A549 (cell line): ENCODE results near the gene MYO10. TPM values are rescaled to one million over a fixed set of nuclear protein-coding genes. Genes with fewer than 3 reads are reported as not detected.

Experiments used
- ATAC-seq, 2 experiments: fragments of 200-7000 bp in 1 of 2; fragments of >200 bp in 1 of 2; cut with Nextera tagmentation in 1 of 2; cut with Tn5 transposase in 1 of 2; 3 replicates each; pipeline versions ENCODE4 v1.8.0 to v1.9.1; 2018 to 2020; ENCODE audit warnings: mild to moderate bottlenecking in 1 of 2, moderate library complexity in 1 of 2
- CTCF ChIA-PET: fragments of 300-600 bp; sonication (Branson Sonifier 250); formaldehyde crosslinking; extraction: SDS; loops from one replicate; lab custom pipeline; 2021; ENCODE audit warnings: antibody characterized with exemption, inconsistent platforms; lab: Yijun Ruan, JAX
- POLR2A ChIA-PET: fragments of 350-600 bp; formaldehyde crosslinking; extraction: SDS; loops from one replicate; lab custom pipeline; 2021; ENCODE audit warnings: antibody characterized with exemption, inconsistent platforms; lab: Yijun Ruan, JAX
- DNase-seq, 2 experiments: peaks; one replicate each; pipeline versions ENCODE4 v3.0.0 to v3.0.0-alpha.2; 2011 to 2016; ENCODE audit warnings: low read depth in 1 of 2, low spot score in 1 of 2
- FAIRE-seq: peaks from 2 replicates; lab custom pipeline; 2011; peaks lifted over from hg19 to GRCh38; lab: Jason Lieb, UNC
- H3K27ac ChIP-seq, 2 experiments: fragments of >200 bp; sonication (Bioruptor Twin); formaldehyde crosslinking; 3 replicates each; pipeline ENCODE4 v1.5.1; 2016 to 2017
- H3K4me1 ChIP-seq: fragments of >200 bp; sonication (Bioruptor Twin); formaldehyde crosslinking; 3 replicates; pipeline ENCODE4 v1.6.1; 2016
- H3K4me2 ChIP-seq: fragments of >200 bp; sonication (Bioruptor Twin); formaldehyde crosslinking; 3 replicates; pipeline ENCODE4 v1.6.1; 2016
- H3K4me3 ChIP-seq: fragments of >200 bp; sonication (Bioruptor Twin); formaldehyde crosslinking; 3 replicates; pipeline ENCODE4 v1.5.1; 2016
- H3K9me3 ChIP-seq: fragments of >200 bp; sonication (Bioruptor Twin); formaldehyde crosslinking; 3 replicates; pipeline ENCODE4 v1.6.1; 2016
- CBX2 ChIP-seq: fragments of 200-600 bp; sonication (generic); IDR thresholded peaks from 2 replicates; pipeline ENCODE4 v1.6.1; 2016; ENCODE audit warnings: low read depth, mild to moderate bottlenecking, borderline replicate concordance
- CBX8 ChIP-seq: fragments of 200-600 bp; sonication (generic); IDR thresholded peaks from 2 replicates; pipeline ENCODE4 v1.6.1; 2016
- CEBPB ChIP-seq, 2 experiments: fragments of >200 bp in 1 of 2; sonication (Bioruptor Twin) in 1 of 2; formaldehyde crosslinking in 1 of 2; IDR thresholded peaks; 2 replicates each; pipeline ENCODE4 v1.6.1; 2012 to 2016
- CHD4 ChIP-seq: fragments of 200-600 bp; sonication (generic); IDR thresholded peaks from 2 replicates; pipeline ENCODE4 v1.6.1; 2016; ENCODE audit warnings: antibody characterized with exemption, mild to moderate bottlenecking, borderline replicate concordance
- EHMT2 ChIP-seq: fragments of 200-600 bp; sonication (generic); IDR thresholded peaks from 2 replicates; pipeline ENCODE4 v1.6.1; 2016; ENCODE audit warnings: antibody characterized with exemption, low read depth, mild to moderate bottlenecking, moderate library complexity
- EP300 ChIP-seq, 2 experiments: fragments of >200 bp; sonication (Bioruptor Twin); formaldehyde crosslinking; IDR thresholded peaks; 2 replicates in 1 of 2; 3 replicates in 1 of 2; pipeline ENCODE4 v1.6.1; 2016 to 2017
- ESRRA ChIP-seq: fragments of 150-350 bp; IDR thresholded peaks from 2 replicates; pipeline ENCODE4 v1.6.1; 2014; ENCODE audit warnings: mild to moderate bottlenecking, low read length, borderline replicate concordance
- FOXS1 ChIP-seq: fragments of 250-450 bp; sonication (Bioruptor Pico); IDR thresholded peaks from 2 replicates; pipeline ENCODE4 v1.5.0; 2020; ENCODE audit warnings: mild to moderate bottlenecking, moderate library complexity
- GATA3 ChIP-seq: IDR thresholded peaks from 2 replicates; pipeline ENCODE4 v1.6.1; 2012; ENCODE audit warnings: borderline replicate concordance
- JUN ChIP-seq, 2 experiments: fragments of >200 bp; sonication (Bioruptor Twin); formaldehyde crosslinking; IDR thresholded peaks; 2 replicates in 1 of 2; 3 replicates in 1 of 2; pipeline ENCODE4 v1.6.1; 2016 to 2017
- JUNB ChIP-seq: fragments of >200 bp; sonication (Bioruptor Twin); formaldehyde crosslinking; IDR thresholded peaks from 2 replicates; pipeline ENCODE4 v1.6.1; 2016
- KDM1A ChIP-seq: fragments of 200-600 bp; sonication (generic); IDR thresholded peaks from 2 replicates; pipeline ENCODE4 v1.6.1; 2016; ENCODE audit warnings: low read depth, mild to moderate bottlenecking
- KDM5A ChIP-seq: fragments of 200-600 bp; sonication (generic); IDR thresholded peaks from 2 replicates; pipeline ENCODE4 v1.6.1; 2016; ENCODE audit warnings: antibody characterized with exemption, mild to moderate bottlenecking
- MYC ChIP-seq: IDR thresholded peaks from 2 replicates; pipeline ENCODE4 v1.6.1; 2012; ENCODE audit warnings: mild to moderate bottlenecking, inconsistent platforms, low read length, improper control_type of control experiment, borderline replicate concordance
- NR3C1 ChIP-seq: fragments of >200 bp; sonication (Bioruptor Twin); formaldehyde crosslinking; IDR thresholded peaks from 3 replicates; pipeline ENCODE4 v1.6.1; 2017
- POLR2A ChIP-seq: IDR thresholded peaks from 2 replicates; pipeline ENCODE4 v1.6.1; 2012; ENCODE audit warnings: mild to moderate bottlenecking, low read length
- RAD21 ChIP-seq, 2 experiments: fragments of >200 bp in 1 of 2; sonication (Bioruptor Twin) in 1 of 2; formaldehyde crosslinking in 1 of 2; IDR thresholded peaks in 1 of 2; conservative IDR thresholded peaks in 1 of 2; 2 replicates in 1 of 2; 3 replicates in 1 of 2; pipeline ENCODE4 v1.6.1; 2012 to 2018; ENCODE audit warnings: inconsistent platforms in 1 of 2
- SMC3 ChIP-seq: fragments of >200 bp; sonication (Bioruptor Twin); formaldehyde crosslinking; IDR thresholded peaks from 3 replicates; pipeline ENCODE4 v1.6.1; 2018; ENCODE audit warnings: inconsistent platforms
- SREBF2 ChIP-seq: fragments of 450-650 bp; IDR thresholded peaks from 2 replicates; pipeline ENCODE4 v1.6.1; 2014; ENCODE audit warnings: mild to moderate bottlenecking, moderate library complexity
- WGBS: methylation state at CpG from one replicate; pipeline ENCODE4 v1.1.6; 2017; ENCODE audit errors: missing lambda C conversion rate; 5-methylcytosine and 5-hydroxymethylcytosine counted together
- polyA plus RNA-seq, 4 experiments: library from polyadenylated mRNA; depleted of rRNA in 3 of 4; stranded (reverse); fragments of >200 nt; fragmentation: RNase III in 1 of 4; extraction: RNeasy Plus Mini Kit Qiagen cat#74134 plus additional on column Dnase treatment in 1 of 4; gene quantifications; 2 replicates in 3 of 4; 3 replicates in 1 of 4; pipeline ENCODE4 v1.2.3, GENCODE V29; 2011 to 2017
- TF ChIP-seq, protein P1 (sequence below): fragments of 250-450 bp; sonication (Bioruptor Pico); IDR thresholded peaks from 2 replicates; pipeline ENCODE4 v1.5.0; 2021; ENCODE audit warnings: mild to moderate bottlenecking, moderate library complexity, borderline replicate concordance
- TF ChIP-seq, protein P2 (sequence below): fragments of 250-450 bp; sonication (Bioruptor Pico); IDR thresholded peaks from 2 replicates; pipeline ENCODE4 v1.5.0; 2020; ENCODE audit warnings: low read depth, mild to moderate bottlenecking, moderate library complexity
- TF ChIP-seq, protein P3 (sequence below): fragments of 200-600 bp; sonication (generic); IDR thresholded peaks from 2 replicates; pipeline ENCODE4 v1.6.1; 2016; ENCODE audit warnings: antibody characterized with exemption, mild to moderate bottlenecking, moderate library complexity
- TF ChIP-seq, protein P4 (sequence below): fragments of 150-350 bp; IDR thresholded peaks from 2 replicates; pipeline ENCODE4 v1.6.1; 2014; ENCODE audit warnings: low read depth, mild to moderate bottlenecking, low read length
- TF ChIP-seq, protein P5 (sequence below): fragments of 450-650 bp; IDR thresholded peaks from 2 replicates; pipeline ENCODE4 v1.6.1; 2014; ENCODE audit warnings: antibody characterized with exemption

MYO10 gene
- polyA plus RNA-seq, 2 of the 4 experiments (the other 2 are of a cell fraction): 68.0 to 68.5 TPM

DNA sequence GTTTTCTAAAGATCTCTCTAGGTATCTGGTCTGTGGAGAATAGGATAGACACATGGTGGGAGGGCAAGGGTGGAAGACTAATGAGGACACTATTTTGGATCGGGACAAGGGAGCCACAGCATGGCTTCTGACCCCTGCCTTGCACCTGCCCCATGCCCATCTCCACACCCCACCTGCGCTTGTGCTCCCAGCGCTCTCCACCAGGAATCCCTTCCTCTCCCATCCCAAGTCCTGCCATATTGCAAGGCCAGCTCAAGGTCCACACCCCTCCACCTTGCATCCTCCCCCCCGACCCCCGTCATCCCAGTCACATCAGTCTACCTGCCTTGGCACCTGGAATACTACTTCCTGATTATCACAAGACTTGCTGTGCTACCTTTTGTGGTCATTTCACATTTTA lies 275.1 kb downstream of the MYO10 start:
- TF ChIP-seq EHMT2 (no peak), CBX2 (no peak), CEBPB (IDR thresholded peaks at IDR 0.05) (no peak), GATA3 (no peak), FOXS1 (no peak), MYC (no peak), EP300 (IDR thresholded peaks at IDR 0.05) (no peak), KDM1A (no peak), CBX8 (no peak), KDM5A (no peak), CHD4 (no peak), POLR2A (no peak), NR3C1 (no peak), ESRRA (no peak)
- TF ChIP-seq, protein P1, sequence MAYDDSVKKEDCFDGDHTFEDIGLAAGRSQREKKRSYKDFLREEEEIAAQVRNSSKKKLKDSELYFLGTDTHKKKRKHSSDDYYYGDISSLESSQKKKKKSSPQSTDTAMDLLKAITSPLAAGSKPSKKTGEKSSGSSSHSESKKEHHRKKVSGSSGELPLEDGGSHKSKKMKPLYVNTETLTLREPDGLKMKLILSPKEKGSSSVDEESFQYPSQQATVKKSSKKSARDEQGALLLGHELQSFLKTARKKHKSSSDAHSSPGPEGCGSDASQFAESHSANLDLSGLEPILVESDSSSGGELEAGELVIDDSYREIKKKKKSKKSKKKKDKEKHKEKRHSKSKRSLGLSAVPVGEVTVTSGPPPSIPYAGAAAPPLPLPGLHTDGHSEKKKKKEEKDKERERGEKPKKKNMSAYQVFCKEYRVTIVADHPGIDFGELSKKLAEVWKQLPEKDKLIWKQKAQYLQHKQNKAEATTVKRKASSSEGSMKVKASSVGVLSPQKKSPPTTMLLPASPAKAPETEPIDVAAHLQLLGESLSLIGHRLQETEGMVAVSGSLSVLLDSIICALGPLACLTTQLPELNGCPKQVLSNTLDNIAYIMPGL: no peak
- TF ChIP-seq, protein P2, sequence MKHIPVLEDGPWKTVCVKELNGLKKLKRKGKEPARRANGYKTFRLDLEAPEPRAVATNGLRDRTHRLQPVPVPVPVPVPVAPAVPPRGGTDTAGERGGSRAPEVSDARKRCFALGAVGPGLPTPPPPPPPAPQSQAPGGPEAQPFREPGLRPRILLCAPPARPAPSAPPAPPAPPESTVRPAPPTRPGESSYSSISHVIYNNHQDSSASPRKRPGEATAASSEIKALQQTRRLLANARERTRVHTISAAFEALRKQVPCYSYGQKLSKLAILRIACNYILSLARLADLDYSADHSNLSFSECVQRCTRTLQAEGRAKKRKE (CRISPR knock-in tag): no peak
- TF ChIP-seq, protein P3, sequence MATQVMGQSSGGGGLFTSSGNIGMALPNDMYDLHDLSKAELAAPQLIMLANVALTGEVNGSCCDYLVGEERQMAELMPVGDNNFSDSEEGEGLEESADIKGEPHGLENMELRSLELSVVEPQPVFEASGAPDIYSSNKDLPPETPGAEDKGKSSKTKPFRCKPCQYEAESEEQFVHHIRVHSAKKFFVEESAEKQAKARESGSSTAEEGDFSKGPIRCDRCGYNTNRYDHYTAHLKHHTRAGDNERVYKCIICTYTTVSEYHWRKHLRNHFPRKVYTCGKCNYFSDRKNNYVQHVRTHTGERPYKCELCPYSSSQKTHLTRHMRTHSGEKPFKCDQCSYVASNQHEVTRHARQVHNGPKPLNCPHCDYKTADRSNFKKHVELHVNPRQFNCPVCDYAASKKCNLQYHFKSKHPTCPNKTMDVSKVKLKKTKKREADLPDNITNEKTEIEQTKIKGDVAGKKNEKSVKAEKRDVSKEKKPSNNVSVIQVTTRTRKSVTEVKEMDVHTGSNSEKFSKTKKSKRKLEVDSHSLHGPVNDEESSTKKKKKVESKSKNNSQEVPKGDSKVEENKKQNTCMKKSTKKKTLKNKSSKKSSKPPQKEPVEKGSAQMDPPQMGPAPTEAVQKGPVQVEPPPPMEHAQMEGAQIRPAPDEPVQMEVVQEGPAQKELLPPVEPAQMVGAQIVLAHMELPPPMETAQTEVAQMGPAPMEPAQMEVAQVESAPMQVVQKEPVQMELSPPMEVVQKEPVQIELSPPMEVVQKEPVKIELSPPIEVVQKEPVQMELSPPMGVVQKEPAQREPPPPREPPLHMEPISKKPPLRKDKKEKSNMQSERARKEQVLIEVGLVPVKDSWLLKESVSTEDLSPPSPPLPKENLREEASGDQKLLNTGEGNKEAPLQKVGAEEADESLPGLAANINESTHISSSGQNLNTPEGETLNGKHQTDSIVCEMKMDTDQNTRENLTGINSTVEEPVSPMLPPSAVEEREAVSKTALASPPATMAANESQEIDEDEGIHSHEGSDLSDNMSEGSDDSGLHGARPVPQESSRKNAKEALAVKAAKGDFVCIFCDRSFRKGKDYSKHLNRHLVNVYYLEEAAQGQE: no peak
- TF ChIP-seq, protein P4, sequence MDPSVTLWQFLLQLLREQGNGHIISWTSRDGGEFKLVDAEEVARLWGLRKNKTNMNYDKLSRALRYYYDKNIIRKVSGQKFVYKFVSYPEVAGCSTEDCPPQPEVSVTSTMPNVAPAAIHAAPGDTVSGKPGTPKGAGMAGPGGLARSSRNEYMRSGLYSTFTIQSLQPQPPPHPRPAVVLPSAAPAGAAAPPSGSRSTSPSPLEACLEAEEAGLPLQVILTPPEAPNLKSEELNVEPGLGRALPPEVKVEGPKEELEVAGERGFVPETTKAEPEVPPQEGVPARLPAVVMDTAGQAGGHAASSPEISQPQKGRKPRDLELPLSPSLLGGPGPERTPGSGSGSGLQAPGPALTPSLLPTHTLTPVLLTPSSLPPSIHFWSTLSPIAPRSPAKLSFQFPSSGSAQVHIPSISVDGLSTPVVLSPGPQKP: no peak
- TF ChIP-seq, protein P5, sequence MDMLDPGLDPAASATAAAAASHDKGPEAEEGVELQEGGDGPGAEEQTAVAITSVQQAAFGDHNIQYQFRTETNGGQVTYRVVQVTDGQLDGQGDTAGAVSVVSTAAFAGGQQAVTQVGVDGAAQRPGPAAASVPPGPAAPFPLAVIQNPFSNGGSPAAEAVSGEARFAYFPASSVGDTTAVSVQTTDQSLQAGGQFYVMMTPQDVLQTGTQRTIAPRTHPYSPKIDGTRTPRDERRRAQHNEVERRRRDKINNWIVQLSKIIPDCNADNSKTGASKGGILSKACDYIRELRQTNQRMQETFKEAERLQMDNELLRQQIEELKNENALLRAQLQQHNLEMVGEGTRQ: no peak
- ATAC-seq (peak; percentile 17 to 31; a peak in 3 of 6 replicates), DNase-seq (no peak), FAIRE-seq (no peak)
- Histone ChIP-seq H3K9me3 (no peaks in the 10 kb centered on the region; the same call in 2 of the 3 replicates), H3K4me1 (no peaks in the 10 kb centered on the region), H3K4me3 (no peak overlapping the region), H3K4me2 (no peak overlapping the region), H3K27ac (no peak overlapping the region)
- POLR2A ChIA-PET: no interaction called here
- CTCF ChIA-PET: no interaction called here
- WGBS: 66% methylated on average over 5 of the region's 5 CpGs

DNA sequence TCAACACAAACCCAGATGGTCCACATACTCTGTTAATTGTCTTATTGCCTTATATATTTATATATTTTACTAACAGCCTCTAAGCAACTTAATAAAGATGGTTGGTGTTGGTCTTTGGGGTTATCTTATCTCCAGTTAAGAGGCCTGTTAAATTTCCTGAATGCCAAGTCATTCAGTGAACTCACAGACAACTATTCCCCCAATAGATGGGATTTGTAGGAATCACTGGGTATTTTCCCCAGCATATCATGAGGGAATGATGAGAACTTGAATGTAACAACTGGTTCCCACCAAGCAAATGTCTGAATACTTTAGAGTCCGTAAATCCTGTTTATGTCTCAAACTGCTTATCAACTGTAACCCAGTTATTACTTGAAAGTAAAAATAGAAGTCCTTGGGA lies 276.6 kb downstream of the MYO10 start:
- H3K4me3 ChIP-seq: no peak overlapping the region
- POLR2A ChIA-PET: interaction anchor here (0.7 kb wide), 1 partner anchor 202 kb away, joined by 9 read pairs; no protein-coding TSS in a partner anchor
- no peaks in the 10 kb centered on the region; the same call in 2 of the 3 replicates for H3K9me3 ChIP-seq
- FAIRE-seq (no peak), DNase-seq (no peak)
- H3K4me2 ChIP-seq: no peak overlapping the region
- TF ChIP-seq JUNB: no peak
- TF ChIP-seq JUN (IDR thresholded peaks at IDR 0.05): no peak
- TF ChIP-seq RAD21 (conservative IDR thresholded peaks at IDR 0.05 in 1 of 2, IDR thresholded peaks at IDR 0.05 in 1 of 2): no peak
- no peak for TF ChIP-seq MYC
- TF ChIP-seq SREBF2: no peak
- TF ChIP-seq SMC3: no peak
- TF ChIP-seq, all 56 proteins: peak for 0
- H3K4me1 ChIP-seq: no peaks in the 10 kb centered on the region
- no peak overlapping the region for H3K27ac ChIP-seq
- no peak for ATAC-seq
- WGBS: 91% methylated on average over 1 of the region's 1 CpG
- CTCF ChIA-PET: interaction anchor here (0.6 kb wide), 1 partner anchor 253 kb away, joined by 3 read pairs; no protein-coding TSS in a partner anchor
